ENCODE measurements around the gene PDZD4. TPM values are rescaled to one million over a fixed set of nuclear protein-coding genes. Genes with fewer than 3 reads are reported as not detected.

The PDZD4 gene
- total RNA-seq, 4 donors from 2014 or later = 2.2 to 6.4 (median 4.6) TPM

DNA sequence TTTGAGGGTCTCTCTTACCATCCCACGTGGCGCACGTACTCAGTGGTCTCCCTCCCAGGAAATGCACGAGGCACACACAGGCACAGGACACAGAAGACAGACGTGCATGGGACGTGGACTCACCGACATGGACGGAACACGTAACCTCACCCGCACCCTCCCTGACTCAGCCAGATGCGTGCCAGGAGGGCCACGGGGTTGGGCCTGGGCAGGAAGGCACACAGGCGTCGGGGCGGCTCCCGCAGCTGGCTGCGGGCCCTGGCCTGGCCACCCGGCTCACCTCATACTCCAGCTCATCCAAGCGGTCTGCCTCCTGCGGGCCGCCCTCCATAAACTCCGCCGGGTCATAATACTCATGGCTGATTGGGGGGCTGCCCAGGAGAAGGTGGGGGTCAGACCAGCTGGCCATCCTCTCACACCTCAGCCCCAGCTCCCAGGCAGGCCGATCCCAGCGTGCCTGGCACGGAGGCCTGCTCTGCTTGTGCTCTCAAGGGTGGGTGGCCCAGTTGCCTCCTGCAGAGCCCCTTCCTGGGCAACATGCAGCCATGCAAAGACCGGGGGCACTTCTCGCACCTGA is 23.3 kb downstream of the PDZD4 start:
- intact Hi-C loops (cut with DNase I; ENCODE audit: low total_unique reads) = no loop called here
- no peak for TF ChIP-seq POLR2A (IDR thresholded peaks at IDR 0.05)
- TF ChIP-seq, protein P1, sequence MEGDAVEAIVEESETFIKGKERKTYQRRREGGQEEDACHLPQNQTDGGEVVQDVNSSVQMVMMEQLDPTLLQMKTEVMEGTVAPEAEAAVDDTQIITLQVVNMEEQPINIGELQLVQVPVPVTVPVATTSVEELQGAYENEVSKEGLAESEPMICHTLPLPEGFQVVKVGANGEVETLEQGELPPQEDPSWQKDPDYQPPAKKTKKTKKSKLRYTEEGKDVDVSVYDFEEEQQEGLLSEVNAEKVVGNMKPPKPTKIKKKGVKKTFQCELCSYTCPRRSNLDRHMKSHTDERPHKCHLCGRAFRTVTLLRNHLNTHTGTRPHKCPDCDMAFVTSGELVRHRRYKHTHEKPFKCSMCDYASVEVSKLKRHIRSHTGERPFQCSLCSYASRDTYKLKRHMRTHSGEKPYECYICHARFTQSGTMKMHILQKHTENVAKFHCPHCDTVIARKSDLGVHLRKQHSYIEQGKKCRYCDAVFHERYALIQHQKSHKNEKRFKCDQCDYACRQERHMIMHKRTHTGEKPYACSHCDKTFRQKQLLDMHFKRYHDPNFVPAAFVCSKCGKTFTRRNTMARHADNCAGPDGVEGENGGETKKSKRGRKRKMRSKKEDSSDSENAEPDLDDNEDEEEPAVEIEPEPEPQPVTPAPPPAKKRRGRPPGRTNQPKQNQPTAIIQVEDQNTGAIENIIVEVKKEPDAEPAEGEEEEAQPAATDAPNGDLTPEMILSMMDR (IDR thresholded peaks at IDR 0.05) = no peak
- DNase-seq (ENCODE audit: low spot score in 2 of 2) = no peak
- no peak overlapping the region for H3K4me3 ChIP-seq (ENCODE audit: low read depth, poor library complexity, severe bottlenecking)
- 72 to 77% methylated on average over 9 to 28 of the region's 28 CpGs for WGBS, 2 donors

DNA sequence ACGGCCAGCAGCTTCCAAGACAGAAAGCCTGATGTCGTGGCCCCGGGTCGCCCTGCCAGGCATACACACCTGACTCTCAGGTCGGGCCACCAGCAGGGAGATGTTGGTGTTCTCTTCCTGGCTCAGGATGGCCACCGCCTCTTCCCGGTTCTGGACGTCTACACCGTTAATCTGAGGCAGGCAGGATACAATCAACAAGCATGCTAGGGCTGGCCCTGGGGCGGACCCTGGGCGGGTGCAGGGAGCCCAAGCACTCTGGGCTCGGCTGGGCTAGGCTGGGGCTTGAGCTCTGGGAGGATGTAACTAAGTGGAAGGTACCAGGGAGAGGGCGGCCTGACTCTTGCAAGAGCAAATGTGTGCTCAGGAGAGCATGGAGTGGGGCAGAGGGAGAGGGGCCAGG is 24.9 kb downstream of the PDZD4 start:
- H3K4me3 ChIP-seq (ENCODE audit: low read depth, poor library complexity, severe bottlenecking) = no peak overlapping the region
- intact Hi-C loops (cut with DNase I; ENCODE audit: low total_unique reads) = no loop called here
- TF ChIP-seq, protein P1 (IDR thresholded peaks at IDR 0.05) = no peak
- no peak for TF ChIP-seq POLR2A (IDR thresholded peaks at IDR 0.05)
- WGBS, 2 donors = 50 to 76% methylated on average over 1 to 13 of the region's 13 CpGs
- no peak for DNase-seq (ENCODE audit: low spot score in 2 of 2)

DNA sequence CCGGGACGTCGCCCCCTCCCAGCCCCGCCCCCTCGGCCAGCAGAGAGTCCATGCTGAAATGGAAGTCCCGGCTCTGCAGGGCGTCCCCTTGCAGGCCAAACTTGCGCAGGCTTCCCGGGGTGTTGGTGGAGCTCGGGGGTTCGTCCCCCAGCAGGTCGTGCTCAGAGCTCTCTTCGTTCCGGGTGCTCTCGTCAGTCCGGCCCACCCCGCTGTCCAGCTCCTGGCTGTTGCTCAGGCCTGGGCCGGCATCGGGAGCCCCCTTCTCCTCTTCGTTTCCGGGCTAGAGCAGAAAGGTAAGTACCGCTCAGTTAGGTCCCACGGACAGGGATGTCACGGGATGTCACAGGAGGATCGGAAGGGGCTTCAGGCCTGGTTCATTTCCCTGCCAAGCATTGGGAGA is 25.7 kb downstream of the PDZD4 start:
- DNase-seq (ENCODE audit: low spot score in 2 of 2) = no peak
- WGBS, 2 donors = 92 to 93% methylated on average over 8 to 25 of the region's 25 CpGs
- TF ChIP-seq POLR2A (IDR thresholded peaks at IDR 0.05) = no peak
- TF ChIP-seq, protein P1 (IDR thresholded peaks at IDR 0.05) = no peak
- no peak overlapping the region for H3K4me3 ChIP-seq (ENCODE audit: low read depth, poor library complexity, severe bottlenecking)
- intact Hi-C loops (cut with DNase I; ENCODE audit: low total_unique reads) = no loop called here

DNA sequence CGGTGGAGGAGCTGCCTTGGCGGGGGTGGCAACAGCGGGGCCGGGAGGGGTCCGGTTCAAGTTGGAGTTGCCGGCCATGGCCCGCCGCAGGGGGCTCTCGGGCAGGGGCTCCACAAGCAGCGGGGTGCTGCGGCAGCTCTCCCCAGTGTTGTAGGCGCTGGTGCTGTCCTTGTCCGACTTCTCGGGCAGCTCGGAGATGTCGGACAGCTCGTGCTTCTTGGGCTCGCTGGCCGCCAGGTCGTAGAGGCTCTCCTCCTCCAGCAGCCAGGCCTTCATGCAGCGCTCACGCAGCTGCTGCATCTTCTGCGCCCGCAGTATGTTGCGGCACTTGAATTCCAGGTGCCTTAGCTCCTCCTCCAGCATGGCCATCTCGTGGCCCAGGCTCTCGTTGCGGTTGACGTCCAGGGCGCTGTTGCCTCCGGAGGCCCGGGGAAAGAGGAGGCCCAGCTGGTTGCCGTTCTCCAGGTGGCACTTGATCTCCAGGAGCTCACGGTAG is 26.2 kb downstream of the PDZD4 start:
- no peak for DNase-seq (ENCODE audit: low spot score in 2 of 2)
- intact Hi-C loops (cut with DNase I; ENCODE audit: low total_unique reads) = no loop called here
- 95 to 96% methylated on average over 9 to 34 of the region's 34 CpGs for WGBS, 2 donors
- H3K4me3 ChIP-seq (ENCODE audit: low read depth, poor library complexity, severe bottlenecking) = no peak overlapping the region
- no peak for TF ChIP-seq POLR2A (IDR thresholded peaks at IDR 0.05)

DNA sequence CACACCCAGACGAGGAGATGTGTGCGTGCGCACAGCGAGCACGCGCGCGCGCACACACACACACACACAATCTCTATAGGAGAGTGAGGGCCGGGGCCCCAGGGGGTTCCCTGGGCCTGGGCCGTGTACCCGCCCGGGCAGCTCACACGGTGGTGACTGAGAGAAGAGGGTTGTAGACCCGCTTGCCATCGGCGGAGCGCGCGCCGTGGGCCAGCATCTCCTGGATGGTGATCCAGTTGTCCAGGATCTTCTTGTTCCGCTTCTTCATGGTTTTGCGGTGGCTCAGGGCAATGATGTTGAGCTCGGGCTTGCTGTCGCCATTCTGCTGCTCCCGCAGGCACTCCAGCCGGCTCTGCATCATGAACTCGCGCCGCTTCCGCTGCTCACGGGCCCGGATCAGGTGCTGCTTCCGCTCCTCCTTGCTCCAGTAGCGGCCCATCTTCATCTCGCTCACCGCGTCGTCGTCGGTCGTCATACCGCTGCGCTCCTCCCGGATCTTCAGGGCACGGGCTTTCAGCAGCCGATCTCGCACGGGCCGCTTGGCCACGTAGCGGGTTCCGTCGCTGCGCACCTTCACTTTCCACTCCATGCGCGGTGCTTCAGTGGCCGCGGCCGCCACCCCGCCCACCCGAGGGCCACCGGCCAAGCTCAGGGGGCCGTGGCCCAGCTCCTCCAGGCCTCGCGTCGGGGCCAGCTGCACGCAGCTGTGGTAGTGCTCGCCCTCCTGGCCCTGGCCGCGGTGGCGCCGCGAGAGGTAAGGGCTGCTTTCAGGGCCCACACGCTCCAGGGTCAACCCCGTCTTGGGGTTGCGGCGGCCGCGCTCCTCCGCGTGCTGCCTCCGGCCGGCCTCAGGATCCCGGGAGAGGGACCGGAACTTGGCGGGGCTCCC is 26.9 kb downstream of the PDZD4 start:
- intact Hi-C loops (cut with DNase I; ENCODE audit: low total_unique reads) = no loop called here
- H3K4me3 ChIP-seq (ENCODE audit: low read depth, poor library complexity, severe bottlenecking) = no peak overlapping the region
- DNase-seq (ENCODE audit: low spot score in 2 of 2) = no peak
- 94 to 99% methylated on average over 25 to 86 of the region's 87 CpGs for WGBS, 2 donors
- TF ChIP-seq, protein P1 (IDR thresholded peaks at IDR 0.05) = no peak
- TF ChIP-seq POLR2A (IDR thresholded peaks at IDR 0.05) = no peak

DNA sequence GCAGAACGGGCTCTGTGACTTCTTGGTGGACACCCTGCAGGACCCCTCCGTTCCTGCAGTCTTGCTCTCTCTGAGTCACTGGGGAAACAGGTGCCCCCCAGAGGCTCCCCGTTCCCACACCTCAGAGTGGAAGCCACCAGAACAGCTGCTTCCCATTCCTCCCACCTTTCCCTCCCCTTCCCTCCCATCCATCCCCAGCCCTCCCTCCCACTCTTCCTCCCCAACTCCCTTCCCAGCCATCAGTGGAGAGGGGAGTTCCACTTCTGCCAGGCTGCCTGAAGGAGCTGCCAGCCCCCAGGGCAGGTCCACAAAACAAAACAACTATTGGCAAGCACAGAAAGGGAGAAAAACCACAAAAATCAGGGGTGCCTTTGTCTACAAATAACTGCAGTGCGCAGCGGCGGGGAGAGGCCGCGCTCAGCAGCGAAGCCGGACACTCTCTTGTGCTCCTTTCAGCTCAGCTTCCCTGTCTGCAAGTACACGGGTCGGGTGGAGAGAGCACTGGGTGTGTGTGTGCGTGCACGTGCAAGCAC is 27.8 kb downstream of the PDZD4 start:
- intact Hi-C loops (cut with DNase I; ENCODE audit: low total_unique reads) = no loop called here
- H3K4me3 ChIP-seq (ENCODE audit: low read depth, poor library complexity, severe bottlenecking) = no peak overlapping the region
- DNase-seq (ENCODE audit: low spot score in 2 of 2) = no peak
- no peak for TF ChIP-seq POLR2A (IDR thresholded peaks at IDR 0.05)
- TF ChIP-seq, protein P1 (IDR thresholded peaks at IDR 0.05) = no peak
- WGBS, 2 donors = 75 to 85% methylated on average over 6 to 14 of the region's 14 CpGs

All from lower leg skin (tissue), 4 donors.